H1 (cell line): Measurements from ENCODE around the gene SPIRE1. TPM values are rescaled to one million over a fixed set of nuclear protein-coding genes. Genes with fewer than 3 reads are reported as not detected.

Experiments used
- CTCF ChIA-PET: fragments of 300-600 bp; sonication (Branson Sonifier 250); formaldehyde crosslinking; loops from one replicate; lab custom pipeline; 2021; ENCODE audit not compliant: partially characterized antibody; lab: Charles Lee
- POLR2A ChIA-PET: fragments of 300-600 bp; sonication (Branson Sonifier 250); formaldehyde crosslinking; loops from one replicate; lab custom pipeline; 2021; ENCODE audit warnings: inconsistent platforms; ENCODE audit not compliant: partially characterized antibody; lab: Charles Lee
- DNase-seq, 2 experiments: peaks; one replicate each; pipeline versions ENCODE4 v3.0.0 to v3.0.0-alpha.2; 2010 to 2022; ENCODE audit warnings: low spot score in 2 of 2, low read depth in 1 of 2, mixed read lengths in 1 of 2
- FAIRE-seq: peaks from 2 replicates; lab custom pipeline; 2011; peaks lifted over from hg19 to GRCh38; lab: Jason Lieb, UNC
- H2AFZ ChIP-seq: 2 replicates; pipeline ENCODE4 v1.8.1; 2012; ENCODE audit warnings: low read length, inconsistent platforms
- H2AK5ac ChIP-seq: 2 replicates; pipeline ENCODE4 v1.6.1; 2013; ENCODE audit warnings: low read depth, low read length
- H2BK120ac ChIP-seq: replicated peaks from 2 replicates; pipeline ENCODE3; 2013; ENCODE audit warnings: low read depth, low read length, inconsistent platforms
- H2BK12ac ChIP-seq: 2 replicates; pipeline ENCODE4 v1.6.1; 2013; ENCODE audit warnings: low read depth, low read length
- H2BK15ac ChIP-seq: 2 replicates; pipeline ENCODE4 v1.6.1; 2013; ENCODE audit warnings: low read length
- H2BK20ac ChIP-seq: 2 replicates; pipeline ENCODE4 v1.6.1; 2013; ENCODE audit warnings: low read length
- H2BK5ac ChIP-seq: 2 replicates; pipeline ENCODE4 v1.6.1; 2013; ENCODE audit warnings: low read depth, low read length
- H3K14ac ChIP-seq: 2 replicates; pipeline ENCODE4 v1.6.1; 2013; ENCODE audit warnings: inconsistent platforms; ENCODE audit not compliant: insufficient read length
- H3K18ac ChIP-seq: 2 replicates; pipeline ENCODE4 v1.6.1; 2013; ENCODE audit warnings: low read length; ENCODE audit errors: extremely low read depth
- H3K23ac ChIP-seq: 2 replicates; pipeline ENCODE4 v1.6.1; 2013; ENCODE audit warnings: inconsistent platforms; ENCODE audit not compliant: insufficient read length
- H3K23me2 ChIP-seq: 2 replicates; pipeline ENCODE4 v1.6.1; 2013; ENCODE audit warnings: low read depth, low read length
- H3K27ac ChIP-seq: 2 replicates; pipeline ENCODE4 v1.6.1; 2011; ENCODE audit warnings: low read depth, low read length, inconsistent platforms
- H3K27me3 ChIP-seq, 4 experiments: replicated peaks in 1 of 4; 1 replicate in 1 of 4; 2 replicates in 3 of 4; pipeline versions ENCODE4 v1.6.1 to v1.8.1; 2011 to 2013; ENCODE audit warnings: low read length in 3 of 4, mild to moderate bottlenecking in 3 of 4, inconsistent platforms in 2 of 4, mixed read lengths in 2 of 4, moderate library complexity in 1 of 4; ENCODE audit not compliant: control insufficient read depth in 3 of 4, insufficient read depth in 3 of 4; ENCODE audit errors: extremely low read depth in 1 of 4
- H3K36me3 ChIP-seq, 4 experiments: 2 replicates each; pipeline versions ENCODE4 v1.6.1 to v1.8.1; 2011 to 2013; ENCODE audit warnings: mild to moderate bottlenecking in 4 of 4, low read length in 3 of 4, moderate library complexity in 2 of 4, control low read depth in 1 of 4, inconsistent platforms in 1 of 4; ENCODE audit not compliant: insufficient read depth in 4 of 4, control insufficient read depth in 2 of 4
- H3K4ac ChIP-seq: replicated peaks from 2 replicates; pipeline ENCODE3; 2013; ENCODE audit warnings: low read length, low read depth, mixed read lengths, inconsistent platforms; ENCODE audit not compliant: insufficient read length
- H3K4me1 ChIP-seq, 4 experiments: replicated peaks in 1 of 4; 1 replicate in 1 of 4; 2 replicates in 3 of 4; pipeline versions ENCODE4 v1.6.1 to v1.8.1; 2011 to 2013; ENCODE audit warnings: low read length in 3 of 4, inconsistent platforms in 2 of 4, mixed read lengths in 1 of 4; ENCODE audit not compliant: insufficient read depth in 4 of 4, control insufficient read depth in 3 of 4
- H3K4me2 ChIP-seq, 2 experiments: 2 replicates each; pipeline versions ENCODE4 v1.6.1 to v1.8.1; 2011 to 2013; ENCODE audit warnings: low read depth in 2 of 2, low read length in 2 of 2, control low read depth in 1 of 2, inconsistent platforms in 1 of 2, mild to moderate bottlenecking in 1 of 2; ENCODE audit not compliant: insufficient read depth in 1 of 2
- H3K4me3 ChIP-seq, 4 experiments: fragments of 200-600, 300-600 bp in 1 of 4; sonication (generic), shearing (Covaris generic), sonication (Bioruptor Twin) in 1 of 4; 2 replicates each; pipeline versions ENCODE4 v1.5.1 to v1.8.1; 2011 to 2016; ENCODE audit warnings: low read length in 4 of 4, low read depth in 3 of 4, control low read depth in 2 of 4, inconsistent platforms in 2 of 4, mild to moderate bottlenecking in 2 of 4, mixed read lengths in 1 of 4, moderate library complexity in 1 of 4; ENCODE audit not compliant: insufficient read depth in 2 of 4; ENCODE audit errors: extremely low read depth in 1 of 4
- H3K56ac ChIP-seq: replicated peaks from 2 replicates; pipeline ENCODE3; 2013; ENCODE audit warnings: low read depth, mild to moderate bottlenecking, mixed read lengths, low read length, inconsistent platforms; ENCODE audit not compliant: insufficient read length
- H3K79me1 ChIP-seq: 2 replicates; pipeline ENCODE4 v1.6.1; 2013; ENCODE audit warnings: low read depth, low read length, control low read depth
- H3K79me2 ChIP-seq, 2 experiments: 2 replicates each; pipeline versions ENCODE4 v1.6.1 to v1.8.1; 2012 to 2013; ENCODE audit warnings: low read length in 2 of 2, mild to moderate bottlenecking in 2 of 2, inconsistent platforms in 1 of 2; ENCODE audit not compliant: insufficient read depth in 2 of 2, control insufficient read depth in 1 of 2
- H3K9ac ChIP-seq, 4 experiments: replicated peaks in 1 of 4; 1 replicate in 1 of 4; 2 replicates in 3 of 4; pipeline versions ENCODE4 v1.6.1 to v1.8.1; 2011 to 2013; ENCODE audit warnings: low read depth in 3 of 4, low read length in 3 of 4, control low read depth in 2 of 4, mild to moderate bottlenecking in 2 of 4, moderate library complexity in 2 of 4, inconsistent platforms in 1 of 4; ENCODE audit errors: extremely low read depth in 1 of 4
- H3K9me3 ChIP-seq, 2 experiments: 2 replicates each; pipeline versions ENCODE4 v1.6.1 to v1.8.1; 2012 to 2013; ENCODE audit warnings: mild to moderate bottlenecking in 2 of 2, moderate library complexity in 2 of 2, control low read depth in 1 of 2, inconsistent platforms in 1 of 2, low read depth in 1 of 2, low read length in 1 of 2, mixed read lengths in 1 of 2; ENCODE audit not compliant: insufficient read depth in 2 of 2
- H4K20me1 ChIP-seq, 2 experiments: replicated peaks in 1 of 2; 2 replicates each; pipeline versions ENCODE3 to v1.8.1; 2011 to 2013; ENCODE audit warnings: inconsistent platforms in 2 of 2, low read length in 2 of 2, mild to moderate bottlenecking in 1 of 2; ENCODE audit not compliant: insufficient read depth in 2 of 2, control insufficient read depth in 1 of 2
- H4K5ac ChIP-seq: 2 replicates; pipeline ENCODE4 v1.6.1; 2013; ENCODE audit warnings: low read length, low read depth, mixed read lengths, inconsistent platforms; ENCODE audit not compliant: insufficient read length
- H4K8ac ChIP-seq: 2 replicates; pipeline ENCODE4 v1.8.0; 2013; ENCODE audit warnings: mild to moderate bottlenecking, moderate library complexity, low read length, inconsistent platforms; ENCODE audit not compliant: insufficient read depth; ENCODE audit errors: extremely low read depth
- H4K91ac ChIP-seq: replicated peaks from 2 replicates; pipeline ENCODE3; 2013; ENCODE audit warnings: low read length, mixed read lengths, inconsistent platforms; ENCODE audit not compliant: insufficient read length
- CEBPB ChIP-seq: IDR thresholded peaks from 2 replicates; pipeline ENCODE4 v1.6.1; 2012; ENCODE audit warnings: low read depth, low read length
- E2F6 ChIP-seq: IDR thresholded peaks from 2 replicates; pipeline ENCODE4 v1.6.1; 2012; ENCODE audit warnings: inconsistent platforms
- EGR1 ChIP-seq: IDR thresholded peaks from 2 replicates; pipeline ENCODE4 v1.6.1; 2011; ENCODE audit warnings: low read depth, low read length, borderline replicate concordance
- HDAC2 ChIP-seq, 2 experiments: fragments of 300-600 bp in 1 of 2; sonication (generic) in 1 of 2; IDR thresholded peaks; 2 replicates each; pipeline ENCODE4 v1.6.1; 2011 to 2012; ENCODE audit warnings: low read depth in 2 of 2, low read length in 2 of 2, mild to moderate bottlenecking in 2 of 2, moderate library complexity in 2 of 2, borderline replicate concordance in 1 of 2, inconsistent platforms in 1 of 2
- NANOG ChIP-seq: IDR thresholded peaks from 2 replicates; pipeline ENCODE4 v1.6.1; 2011; ENCODE audit warnings: low read length, low read depth, mild to moderate bottlenecking, inconsistent platforms; ENCODE audit not compliant: insufficient read depth, poor library complexity, severe bottlenecking
- RFX5 ChIP-seq: IDR thresholded peaks from 2 replicates; pipeline ENCODE4 v1.6.1; 2011; ENCODE audit warnings: low read depth, low read length, improper control_type of control experiment, borderline replicate concordance
- RXRA ChIP-seq: IDR thresholded peaks from 2 replicates; pipeline ENCODE4 v1.6.1; 2011; ENCODE audit warnings: low read depth, mild to moderate bottlenecking, low read length, moderate library complexity; ENCODE audit not compliant: insufficient read depth
- SUZ12 ChIP-seq: fragments of 200-600 bp; sonication (generic); IDR thresholded peaks from 2 replicates; pipeline ENCODE4 v1.6.1; 2012; ENCODE audit warnings: mild to moderate bottlenecking, inconsistent platforms, low read length, moderate library complexity, mixed read lengths
- TEAD4 ChIP-seq: IDR thresholded peaks from 2 replicates; pipeline ENCODE4 v1.6.1; 2012; ENCODE audit warnings: low read depth, low read length, inconsistent platforms, mixed read lengths
- WGBS, 2 experiments: shearing (Covaris generic) in 1 of 2; methylation state at CpG; one replicate each; pipeline versions ENCODE4 v1.1.6 to v1.1.7; 2013 to 2015; ENCODE audit warnings: low lambda C conversion rate in 2 of 2, mixed read lengths in 2 of 2, inconsistent platforms in 1 of 2, low coverage in 1 of 2, missing lambda C conversion rate in 1 of 2; ENCODE audit not compliant: insufficient replicate concordance in 2 of 2, insufficient coverage in 1 of 2, insufficient read length in 1 of 2; ENCODE audit errors: extremely low coverage in 1 of 2, missing lambda C conversion rate in 1 of 2; 5-methylcytosine and 5-hydroxymethylcytosine counted together
- polyA plus RNA-seq, 7 experiments: library from polyadenylated mRNA; depleted of rRNA in 3 of 7; stranded (reverse) in 5 of 7; unstranded in 2 of 7; fragments of >200 nt in 5 of 7; fragments of 200-250 nt in 2 of 7; gene quantifications; 1 replicate in 5 of 7; 2 replicates in 1 of 7; 4 replicates in 1 of 7; pipeline versions ENCODE4 v1.2.1 to v1.2.3, GENCODE V29; 2011 to 2013; ENCODE audit warnings: missing spikeins in 2 of 7, mixed read lengths in 2 of 7
- total RNA-seq: library from RNA; stranded (reverse); fragmentation: NEBNext Ultra II Directional; extraction: Animal tissue kit (Norgen Biotek cat#: 25700); gene quantifications from 2 replicates; pipeline ENCODE4 v1.2.1, GENCODE V29; 2021
- TF ChIP-seq, protein P1 (sequence below): IDR thresholded peaks from 2 replicates; pipeline ENCODE4 v1.6.1; 2012; ENCODE audit warnings: low read length, inconsistent platforms

The SPIRE1 gene
- total and polyA plus RNA-seq, 2 of the 8 experiments (the other 6 are each of a cell fraction or from before 2014, with no cell fraction given), result 6.0 to 21.5 TPM

- no peak overlapping the region for H3K4me2 ChIP-seq
- H4K20me1 ChIP-seq, result no peaks in the 10 kb centered on the region
- H2BK12ac ChIP-seq, result no peak overlapping the region
- H4K8ac ChIP-seq, result no peak overlapping the region
- no peaks in the 10 kb centered on the region for H3K23me2 ChIP-seq
- FAIRE-seq, result no peak
- no peak for DNase-seq
- H3K27ac ChIP-seq, result no peak overlapping the region
- no peak overlapping the region for H4K5ac ChIP-seq
- no peaks in the 10 kb centered on the region for H3K79me1 ChIP-seq
- H3K14ac ChIP-seq, result no peak overlapping the region
- no peaks in the 10 kb centered on the region for H3K79me2 ChIP-seq
- no peak overlapping the region for H2BK120ac ChIP-seq
- H3K4me3 ChIP-seq, result no peak overlapping the region
- H3K56ac ChIP-seq, result no peak overlapping the region
- no peak overlapping the region for H3K4ac ChIP-seq
- no peak overlapping the region for H2AK5ac ChIP-seq
- H3K36me3 ChIP-seq, result no peaks in the 10 kb centered on the region
- no peaks in the 10 kb centered on the region for H3K9me3 ChIP-seq
- H3K4me1 ChIP-seq, result peaks cover 0 to 2% (median 0%) of the 10 kb centered on the region in 4 experiments; a peak in 2 of 7 replicates
- no peaks in the 10 kb centered on the region for H3K27me3 ChIP-seq
- no peak overlapping the region for H3K9ac ChIP-seq
- H2AFZ ChIP-seq, result no peak overlapping the region
- POLR2A ChIA-PET, result no interaction called here
- no peak overlapping the region for H3K23ac ChIP-seq
- H2BK5ac ChIP-seq, result no peak overlapping the region
- H2BK15ac ChIP-seq, result no peak overlapping the region
- CTCF ChIA-PET, result no interaction called here
- no peak overlapping the region for H2BK20ac ChIP-seq
- WGBS, 2 experiments, result 79% methylated on average over 3 of the region's 3 CpGs; no CpG with 5 or more reads in 1 of the 2 experiments
- H3K18ac ChIP-seq, result no peak overlapping the region
- no peak overlapping the region for H4K91ac ChIP-seq
- no peak for TF ChIP-seq EGR1
- TF ChIP-seq, protein P1, sequence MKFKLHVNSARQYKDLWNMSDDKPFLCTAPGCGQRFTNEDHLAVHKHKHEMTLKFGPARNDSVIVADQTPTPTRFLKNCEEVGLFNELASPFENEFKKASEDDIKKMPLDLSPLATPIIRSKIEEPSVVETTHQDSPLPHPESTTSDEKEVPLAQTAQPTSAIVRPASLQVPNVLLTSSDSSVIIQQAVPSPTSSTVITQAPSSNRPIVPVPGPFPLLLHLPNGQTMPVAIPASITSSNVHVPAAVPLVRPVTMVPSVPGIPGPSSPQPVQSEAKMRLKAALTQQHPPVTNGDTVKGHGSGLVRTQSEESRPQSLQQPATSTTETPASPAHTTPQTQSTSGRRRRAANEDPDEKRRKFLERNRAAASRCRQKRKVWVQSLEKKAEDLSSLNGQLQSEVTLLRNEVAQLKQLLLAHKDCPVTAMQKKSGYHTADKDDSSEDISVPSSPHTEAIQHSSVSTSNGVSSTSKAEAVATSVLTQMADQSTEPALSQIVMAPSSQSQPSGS, result no peak
- TF ChIP-seq CEBPB, result no peak
- TF ChIP-seq RFX5, result no peak
- TF ChIP-seq HDAC2 (IDR thresholded peaks at IDR 0.05; ENCODE audit: borderline replicate concordance in 1 of 2, low read depth in 2 of 2, low read length in 2 of 2), result no peak
- TF ChIP-seq SUZ12, result no peak
- TF ChIP-seq RXRA, result no peak
- TF ChIP-seq E2F6, result no peak
- TF ChIP-seq TEAD4, result no peak
- no peak for TF ChIP-seq NANOG
These were observed 59.6 kb downstream of the SPIRE1 start for GRCh38 chr18:12598181-12598930.
